Head of caudate nucleus (tissue), 42 donors: ENCODE measurements around the gene SYCN.
"Not testable (repeated sequence)": the region's sequence is repeated elsewhere in the genome, so short reads cannot be mapped to it uniquely, and the experiment has no call there.

Experiments
- DNase-seq, 42 donors: peaks; one replicate each; pipeline versions ENCODE4 v3.0.0 to v3.0.0-alpha.2; 2020 to 2021; ENCODE audit warnings: mixed read lengths in 7 of 42
- intact Hi-C: fragments of 100-400 bp; cut with DNase I; formaldehyde crosslinking; loops from one replicate; pipeline ENCODE4 v1.15.0; 2022

SYCN gene

DNA sequence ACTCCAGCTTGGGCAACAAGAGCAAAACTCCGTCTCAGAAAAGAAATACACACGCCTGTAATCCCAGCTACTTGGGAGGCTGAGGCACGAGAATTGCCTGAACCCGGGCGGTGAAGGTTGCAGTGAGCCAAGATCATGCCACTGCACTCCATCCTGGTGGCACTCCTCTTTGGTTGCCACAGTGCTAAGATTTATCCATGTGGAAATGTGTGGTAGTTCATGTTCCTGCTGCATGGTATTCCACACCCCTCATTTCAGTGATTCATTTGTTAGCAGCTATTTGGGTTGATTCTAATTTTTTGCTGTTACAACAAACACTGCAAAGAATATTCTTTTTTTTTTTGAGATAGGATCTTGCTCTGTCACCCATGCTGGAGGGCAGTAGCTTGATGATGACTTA is 28.6 kb upstream of the SYCN start:
- no peak for DNase-seq
- intact Hi-C loops: no loop called here

GRCh38 chr19:39230096-39230764 is 26.2 kb upstream of the SYCN start:
- intact Hi-C loops: no loop called here
- no peak for DNase-seq

- DNase-seq: no peak
- intact Hi-C loops: no loop called here
Measured at GRCh38 chr19:39224910-39225309, 20.8 kb upstream of the SYCN start.

DNA sequence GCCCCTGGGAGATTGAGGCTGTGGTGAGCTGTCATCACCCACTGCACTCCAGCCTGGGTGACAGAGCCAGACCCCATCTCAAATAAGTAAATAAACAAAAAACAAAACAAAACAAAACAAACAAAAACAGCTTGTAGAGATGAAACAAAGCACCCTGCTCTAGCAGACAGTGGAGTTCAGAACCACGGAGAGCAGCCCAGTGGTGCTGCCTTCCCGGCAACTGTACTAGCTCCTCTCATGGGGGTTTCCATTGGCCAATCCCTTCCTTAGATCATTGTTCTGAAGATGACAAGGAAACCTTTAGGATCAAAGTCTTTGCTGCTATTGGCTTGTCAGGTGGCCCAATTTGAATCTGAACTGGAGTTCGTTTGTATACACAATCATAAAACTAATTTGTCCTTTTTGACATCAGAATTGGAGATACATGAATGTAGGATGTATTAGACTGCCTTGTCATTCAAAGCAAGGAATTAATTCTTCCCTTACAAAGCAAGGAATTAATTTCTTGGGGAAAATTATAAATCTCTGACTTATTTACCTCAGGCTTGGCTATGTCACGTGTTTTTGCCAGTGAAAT is 19.7 kb upstream of the SYCN start:
- DNase-seq: no peak
- intact Hi-C loops: no loop called here

GRCh38 chr19:39219108-39219507 is 15.0 kb upstream of the SYCN start:
- DNase-seq, intact Hi-C loops: not testable (repeated sequence)

DNA sequence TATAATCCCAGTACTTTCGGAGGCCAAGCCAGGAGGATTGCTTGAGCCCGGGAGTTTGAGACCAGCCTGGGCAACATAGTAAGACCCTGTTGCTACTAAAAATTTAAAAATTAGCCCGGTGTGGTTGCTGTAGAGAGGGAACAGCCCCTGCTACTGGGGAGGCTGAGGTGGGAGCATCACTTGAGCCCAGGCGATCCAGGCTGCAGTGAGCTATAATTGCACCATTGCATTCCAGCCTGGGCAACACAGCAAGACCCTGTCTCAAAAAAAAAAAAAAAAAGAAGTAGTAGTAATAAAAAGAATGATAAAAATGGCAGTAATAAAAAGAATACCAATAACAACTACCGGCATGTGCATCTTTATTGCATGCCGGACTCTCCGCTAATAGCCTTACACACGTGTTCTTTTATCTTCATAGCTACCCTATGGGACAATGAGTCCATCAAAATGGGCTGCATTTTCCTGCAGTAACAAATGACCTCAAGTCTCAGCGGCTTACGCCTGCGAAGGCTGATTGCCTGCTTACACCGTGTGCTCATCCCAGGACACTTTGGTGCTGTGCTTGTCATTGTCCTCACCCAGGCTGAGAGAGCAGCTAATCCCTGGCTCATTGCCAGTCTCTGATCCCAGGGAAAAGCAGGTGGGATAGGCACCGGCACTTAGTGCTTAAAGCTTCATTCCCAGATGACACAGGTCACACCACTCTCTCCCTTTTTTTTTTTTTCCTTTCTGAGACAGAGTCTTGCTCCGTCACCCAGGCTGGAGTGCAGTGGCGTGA is 14.4 kb upstream of the SYCN start:
- no peak for DNase-seq
- intact Hi-C loops: no loop called here

DNA sequence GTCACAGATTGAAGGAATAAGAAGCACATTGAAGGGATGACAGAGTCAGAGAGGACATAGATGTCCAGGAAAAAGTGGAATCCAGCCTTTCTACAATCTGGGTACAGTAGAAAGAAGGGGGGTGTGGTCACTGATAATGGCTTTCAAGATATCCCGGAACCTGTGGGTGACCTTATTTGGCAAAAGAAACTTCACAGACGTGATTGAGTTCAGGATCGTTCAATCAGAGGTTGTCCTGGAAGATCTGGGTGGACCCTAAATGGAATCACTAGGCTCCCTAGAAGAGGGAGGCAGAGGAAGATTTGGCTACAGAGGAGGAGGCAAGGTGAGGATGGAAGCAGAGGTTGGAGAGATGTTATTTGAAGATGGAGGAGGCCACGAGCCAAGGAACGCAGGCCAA is 13.0 kb upstream of the SYCN start:
- intact Hi-C loops: no loop called here

GRCh38 chr19:39215323-39215722 is 11.3 kb upstream of the SYCN start:
- DNase-seq, intact Hi-C loops: not testable (repeated sequence)

More for the DNA sequence above, 13.0 kb upstream of the SYCN start:
- no peak for DNase-seq

- intact Hi-C loops: no loop called here
- DNase-seq: peak in 23 of 42 donors; percentile 4 to 53 (median 25)
Measured at GRCh38 chr19:39212375-39212742, 8.3 kb upstream of the SYCN start.

GRCh38 chr19:39211731-39212374 is 7.8 kb upstream of the SYCN start:
- intact Hi-C loops: no loop called here
- DNase-seq: no peak

DNA sequence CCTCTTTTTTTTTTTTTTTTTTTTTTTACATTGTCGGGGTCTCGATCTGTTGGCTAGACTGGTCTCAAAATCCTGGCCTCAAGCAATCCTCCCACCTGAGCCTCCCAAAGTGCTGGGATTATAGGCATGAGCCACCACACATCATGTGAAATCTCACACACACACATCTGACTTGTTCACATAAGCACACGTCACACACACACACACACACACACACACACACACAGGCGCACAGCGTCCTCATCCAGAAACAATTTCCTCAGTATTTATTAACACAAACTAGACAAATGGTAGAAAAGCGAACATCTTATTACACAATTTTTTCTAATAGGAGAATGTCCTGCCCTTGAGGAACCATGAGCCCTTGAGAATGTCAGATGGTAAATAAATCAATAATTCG is 5.1 kb upstream of the SYCN start:
- DNase-seq: no peak
- intact Hi-C loops: no loop called here

DNA sequence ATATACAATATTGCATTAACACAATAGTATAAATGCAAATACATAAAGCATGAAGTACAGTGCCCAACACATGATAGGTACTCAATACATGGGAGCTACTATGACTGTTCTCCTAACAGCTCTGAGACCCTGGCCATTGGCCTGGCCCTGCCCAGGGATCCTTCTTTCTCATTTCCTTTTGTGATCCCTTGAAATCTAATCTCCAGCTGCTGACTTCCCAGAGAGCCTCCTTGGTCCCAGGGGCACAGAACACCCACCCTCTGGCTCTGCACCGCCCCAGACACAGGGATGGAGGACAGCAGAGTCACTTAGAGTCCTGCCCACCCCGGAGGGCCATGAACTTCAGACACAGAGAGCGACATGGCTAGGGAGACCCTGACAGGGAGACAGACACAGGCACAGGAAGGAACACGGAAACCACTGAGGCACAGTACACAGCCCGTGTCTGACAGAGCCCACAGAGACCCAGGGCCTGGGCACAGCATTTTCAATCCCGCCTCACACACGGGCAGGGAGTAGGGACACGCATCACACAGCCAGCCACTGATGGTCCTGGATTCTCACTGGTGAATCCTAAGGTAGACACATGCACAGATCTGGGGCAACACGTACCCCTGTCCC is 4.2 kb upstream of the SYCN start:
- intact Hi-C loops: no loop called here

DNA sequence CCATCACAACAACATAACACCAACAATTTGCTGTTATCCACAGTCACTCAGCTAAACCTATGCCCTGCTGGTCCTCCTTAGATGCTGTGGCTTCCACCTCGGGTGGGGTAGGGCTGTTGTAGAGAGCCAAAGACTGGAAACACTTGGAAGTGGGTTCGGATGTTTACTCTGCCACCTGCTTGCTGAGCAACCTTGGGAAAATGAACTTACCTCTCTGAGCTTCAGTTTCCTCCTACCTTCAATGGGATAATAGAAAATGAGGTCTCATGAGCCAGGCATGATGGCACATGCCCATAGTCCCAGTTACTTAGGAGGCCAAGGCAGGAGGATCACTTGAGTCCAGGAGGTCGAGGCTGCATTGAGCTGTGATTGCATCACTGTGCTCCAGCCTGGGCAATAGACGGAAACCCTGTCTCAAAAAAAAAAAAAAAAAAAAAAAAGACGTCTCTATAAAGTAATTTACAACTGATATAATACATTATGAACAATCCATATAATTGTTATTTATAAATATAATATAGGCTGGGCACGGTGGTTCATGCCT is 3.3 kb upstream of the SYCN start:
- DNase-seq: no peak
- intact Hi-C loops: no loop called here

More for the DNA sequence above, 4.2 kb upstream of the SYCN start:
- no peak for DNase-seq

DNA sequence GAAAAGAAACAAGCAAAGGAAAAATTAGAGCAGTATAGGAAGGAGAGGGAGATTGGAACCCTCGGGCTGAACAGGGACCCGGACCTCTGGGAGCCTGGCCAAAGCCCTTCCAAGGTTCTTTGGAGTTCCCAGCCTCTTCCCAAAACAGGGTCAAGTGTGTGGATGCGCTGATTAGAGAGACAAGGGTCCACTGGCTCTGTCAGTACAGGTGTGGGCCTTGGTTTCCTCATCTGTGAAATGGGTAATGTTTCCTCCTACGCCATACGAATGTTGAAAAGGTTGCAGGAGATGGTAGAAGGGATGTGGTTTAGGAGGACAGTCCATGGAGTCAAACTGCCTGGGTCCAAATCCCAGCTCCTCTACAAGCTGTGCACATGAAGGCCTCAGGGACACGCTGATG is 2.1 kb upstream of the SYCN start:
- no peak for DNase-seq
- intact Hi-C loops: no loop called here

DNA sequence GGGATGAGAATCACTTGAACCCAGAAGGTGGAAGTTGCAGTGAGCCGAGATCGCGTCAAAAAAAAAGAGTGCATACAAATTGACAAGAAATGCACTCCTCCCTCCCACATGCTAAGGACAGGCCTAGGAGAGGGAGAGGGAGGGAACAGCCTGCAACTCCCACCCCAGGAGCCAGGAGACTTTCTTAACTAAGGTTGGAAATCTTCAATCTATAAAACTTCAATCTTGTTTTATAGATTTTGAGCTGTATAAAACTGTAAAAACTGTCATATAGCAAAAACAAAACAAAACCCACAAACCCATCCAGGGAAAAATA is 1.3 kb upstream of the SYCN start:
- DNase-seq: no peak
- intact Hi-C loops: no loop called here

DNA sequence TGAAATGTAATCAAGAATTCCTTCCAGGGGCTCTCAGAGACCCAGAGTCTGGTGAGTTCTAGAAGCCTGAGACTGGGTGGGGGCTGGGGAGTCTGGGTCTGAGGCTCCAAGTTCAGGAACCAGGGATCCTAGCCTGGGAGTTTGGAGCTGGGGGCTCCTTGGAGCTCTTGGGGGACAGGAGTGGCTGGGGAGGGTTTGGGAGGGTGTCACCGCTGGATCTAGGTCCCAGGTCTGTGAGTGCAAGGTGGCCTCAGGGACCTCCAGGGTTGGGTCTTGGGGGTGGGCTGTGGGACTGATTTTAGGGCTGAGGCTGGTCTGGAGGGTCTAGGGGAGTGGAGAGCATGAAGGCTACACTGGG is 1.1 kb downstream of the SYCN start:
- intact Hi-C loops: no loop called here
- DNase-seq: no peak

- intact Hi-C loops: no loop called here
- no peak for DNase-seq
Measured at GRCh38 chr19:39200803-39201115, 3.3 kb downstream of the SYCN start.

DNA sequence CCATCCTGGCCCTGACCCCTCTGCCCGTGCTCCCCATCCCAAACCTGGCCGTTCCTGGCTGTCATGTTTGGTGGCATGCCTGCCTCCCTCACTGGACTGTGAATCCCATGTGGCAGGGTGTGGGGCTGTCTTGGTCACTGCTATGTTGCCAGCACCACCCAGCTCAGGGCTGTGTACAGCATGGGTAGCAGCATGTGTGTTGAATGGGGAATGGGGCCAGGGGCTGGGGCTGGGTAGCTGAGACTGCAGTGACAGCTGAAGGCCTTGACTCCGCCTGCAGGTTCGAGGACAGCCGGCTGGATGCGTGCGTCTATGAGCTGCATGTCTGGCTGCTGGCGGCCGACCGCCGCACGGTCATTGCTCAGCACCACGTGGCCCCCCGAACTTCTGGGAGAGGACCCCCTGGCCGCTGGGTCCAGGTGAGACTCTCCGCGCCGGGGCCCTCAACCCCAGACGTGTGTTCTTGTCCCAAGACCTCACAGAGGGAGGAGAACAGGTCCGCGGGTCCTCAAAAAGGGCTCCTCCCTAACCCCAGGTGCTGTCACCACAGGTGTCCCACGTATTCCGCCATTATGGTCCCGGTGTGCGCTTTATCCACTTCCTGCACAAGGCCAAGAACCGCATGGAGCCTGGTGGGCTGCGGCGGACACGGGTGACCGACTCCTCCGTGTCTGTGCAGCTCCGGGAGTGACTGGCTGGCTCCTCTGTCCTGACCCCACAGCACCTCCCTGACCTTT is 3.8 kb downstream of the SYCN start:
- no peak for DNase-seq
- intact Hi-C loops: no loop called here

- peak in 41 of 42 donors; percentile 11 to 85 (median 66) for DNase-seq
- intact Hi-C loops: no loop called here
Measured at GRCh38 chr19:39199025-39199424, 5.0 kb downstream of the SYCN start.
